Muscle of leg (tissue), 11 donors: ENCODE data around the gene PCDHA1. TPM values are rescaled to one million over a fixed set of nuclear protein-coding genes. Genes with fewer than 3 reads are reported as not detected.
"Not testable (repeated sequence)": the region's sequence is repeated elsewhere in the genome, so short reads cannot be mapped to it uniquely, and the experiment has no call there.

Source experiments
- DNase-seq: peaks from one replicate; pipeline ENCODE4 v3.0.0; 2013
- H3K27ac ChIP-seq: one replicate; pipeline ENCODE4 v1.5.1; 2013; ENCODE audit warnings: mild to moderate bottlenecking, low read length, control low read depth
- H3K27me3 ChIP-seq: one replicate; pipeline ENCODE4 v1.6.1; 2013; ENCODE audit warnings: low read length; ENCODE audit not compliant: control insufficient read depth, insufficient read depth
- H3K36me3 ChIP-seq: one replicate; pipeline ENCODE4 v1.6.1; 2013; ENCODE audit warnings: low read length; ENCODE audit not compliant: control insufficient read depth, insufficient read depth
- H3K4me1 ChIP-seq: one replicate; pipeline ENCODE4 v1.6.1; 2013; ENCODE audit warnings: low read length; ENCODE audit not compliant: control insufficient read depth, insufficient read depth
- H3K4me3 ChIP-seq: one replicate; pipeline ENCODE4 v1.5.1; 2013; ENCODE audit warnings: low read length, control low read depth
- H3K9me3 ChIP-seq: replicated peaks from 2 replicates; pipeline ENCODE4 v1.6.1; 2013; ENCODE audit warnings: low read depth, low read length; ENCODE audit not compliant: control insufficient read depth
- WGBS: methylation state at CpG from one replicate; pipeline ENCODE4 v1.1.5; 2013; ENCODE audit warnings: missing lambda C conversion rate; ENCODE audit not compliant: insufficient coverage; 5-methylcytosine and 5-hydroxymethylcytosine counted together
- polyA plus RNA-seq, 8 donors: library from polyadenylated mRNA; unstranded; fragments of 120-200 nt; gene quantifications; one replicate each; pipeline versions ENCODE4 v1.2.1 to v1.2.3, GENCODE V29; 2013; ENCODE audit warnings: inconsistent platforms in 1 of 8, low replicate concordance in 1 of 8; ENCODE audit not compliant: insufficient read length in 8 of 8, insufficient read depth in 1 of 8
- total RNA-seq: library from RNA; stranded (reverse); fragments of 120-200 nt; gene quantifications from one replicate; pipeline ENCODE4 v1.2.4, GENCODE V29; 2013

PCDHA1 gene
- total and polyA plus RNA-seq, 9 donors: 0.04 to 0.09 (median 0.05) TPM; not detected in 4

- WGBS: 41% methylated on average over 90 of the region's 106 CpGs
- peaks cover 10% of the 10 kb centered on the region for H3K27me3 ChIP-seq
- H3K27ac ChIP-seq, H3K4me1 ChIP-seq, DNase-seq, H3K9me3 ChIP-seq, H3K4me3 ChIP-seq, H3K36me3 ChIP-seq: not testable (repeated sequence)
These were observed 43.9 kb downstream of the PCDHA1 start for GRCh38 chr5:140829511-140830501.

- WGBS: no CpG with 5 or more reads among the region's 8 CpGs
- H3K4me1 ChIP-seq: no peaks in the 10 kb centered on the region
- no peak within 1 kb of the TSS for H3K4me3 ChIP-seq
- no peak within 1 kb of the TSS for H3K27ac ChIP-seq
- H3K9me3 ChIP-seq: peaks cover 21% of the 10 kb centered on the region
- H3K36me3 ChIP-seq: no peaks in the 10 kb centered on the region
- H3K27me3 ChIP-seq: peaks cover 12% of the 10 kb centered on the region
- DNase-seq: peak; percentile 2
These were observed 48.1 kb downstream of the PCDHA1 start, which contains the start of gene PCDHA7 for GRCh38 chr5:140833993-140834392. TSS of gene PCDHA7 (plus strand) at chr5:140834269. CDS start at chr5:140834384, 115 bp downstream.

- not testable (repeated sequence) for H3K36me3 ChIP-seq, DNase-seq, H3K4me3 ChIP-seq, H3K27ac ChIP-seq, H3K4me1 ChIP-seq
- H3K9me3 ChIP-seq: peaks cover 21% of the 10 kb centered on the region
- H3K27me3 ChIP-seq: peaks cover 12% of the 10 kb centered on the region
- 25% methylated on average over 15 of the region's 38 CpGs for WGBS
These were observed 48.6 kb downstream of the PCDHA1 start for GRCh38 chr5:140834439-140835008.

GRCh38 chr5:140835622-140836510 lies 49.9 kb downstream of the PCDHA1 start:
- DNase-seq: no peak
- no peaks in the 10 kb centered on the region for H3K36me3 ChIP-seq
- WGBS: 37% methylated on average over 103 of the region's 103 CpGs
- no peak overlapping the region for H3K4me3 ChIP-seq
- H3K9me3 ChIP-seq: peaks cover 17% of the 10 kb centered on the region
- H3K4me1 ChIP-seq: no peaks in the 10 kb centered on the region
- H3K27me3 ChIP-seq: peaks cover 7% of the 10 kb centered on the region
- H3K27ac ChIP-seq: no peak overlapping the region

- DNase-seq: no peak
- H3K36me3 ChIP-seq: no peaks in the 10 kb centered on the region
- no peak within 1 kb of the TSS for H3K4me3 ChIP-seq
- 17% methylated on average over 14 of the region's 47 CpGs for WGBS
- H3K27me3 ChIP-seq: no peaks in the 10 kb centered on the region
- H3K27ac ChIP-seq: no peak within 1 kb of the TSS
- H3K4me1 ChIP-seq: no peaks in the 10 kb centered on the region
- peaks cover 16% of the 10 kb centered on the region for H3K9me3 ChIP-seq
These were observed 55.3 kb downstream of the PCDHA1 start, which contains the start of gene PCDHA8 for GRCh38 chr5:140840978-140841962. TSS of gene PCDHA8 (plus strand) at chr5:140841187. CDS start at chr5:140841322, 135 bp downstream.

GRCh38 chr5:140842798-140843733 lies 57.1 kb downstream of the PCDHA1 start:
- Histone ChIP-seq H3K4me3 (no peak overlapping the region), H3K27me3 (no peaks in the 10 kb centered on the region), H3K27ac (no peak overlapping the region), H3K36me3 (no peaks in the 10 kb centered on the region), H3K4me1 (no peaks in the 10 kb centered on the region), H3K9me3 (peaks cover 11% of the 10 kb centered on the region)
- no peak for DNase-seq
- WGBS: 43% methylated on average over 42 of the region's 87 CpGs

- not testable (repeated sequence) for H3K27ac ChIP-seq, H3K4me3 ChIP-seq, DNase-seq, H3K27me3 ChIP-seq, H3K36me3 ChIP-seq, H3K9me3 ChIP-seq, H3K4me1 ChIP-seq
- 40% methylated on average over 2 of the region's 48 CpGs for WGBS
These were observed 62.5 kb downstream of the PCDHA1 start, which contains the start of gene PCDHA9 for GRCh38 chr5:140848139-140849102. TSS of gene PCDHA9 (plus strand) at chr5:140848382. CDS start at chr5:140848496, 114 bp downstream.
